ENCODE measurements around the gene ADARB2. TPM values are rescaled to one million over a fixed set of nuclear protein-coding genes. Genes with fewer than 3 reads are reported as not detected.
"Not testable (repeated sequence)": the region's sequence is repeated elsewhere in the genome, so short reads cannot be mapped to it uniquely, and the experiment has no call there.

ADARB2 gene
- total RNA-seq, 1 experiment from 2014 or later = not detected

GRCh38 chr10:1545524-1545923, 191.8 kb downstream of the ADARB2 start:
- DNase-seq (ENCODE audit: low spot score) = no peak
- in situ Hi-C loops (cut with HindIII; ENCODE audit: low sequenced_read_pairs) = no loop called here

- no peak for DNase-seq (ENCODE audit: low spot score)
- in situ Hi-C loops (cut with HindIII; ENCODE audit: low sequenced_read_pairs) = no loop called here
Observed at GRCh38 chr10:1544929-1545328, 192.4 kb downstream of the ADARB2 start.

GRCh38 chr10:1544209-1544673, 193.1 kb downstream of the ADARB2 start:
- DNase-seq (ENCODE audit: low spot score) = no peak
- in situ Hi-C loops (cut with HindIII; ENCODE audit: low sequenced_read_pairs) = no loop called here

GRCh38 chr10:1543596-1543995, 193.7 kb downstream of the ADARB2 start:
- DNase-seq (ENCODE audit: low spot score) = no peak
- in situ Hi-C loops (cut with HindIII; ENCODE audit: low sequenced_read_pairs) = no loop called here

- DNase-seq (ENCODE audit: low spot score) = no peak
- in situ Hi-C loops (cut with HindIII; ENCODE audit: low sequenced_read_pairs) = no loop called here
Observed at GRCh38 chr10:1542941-1543340, 194.4 kb downstream of the ADARB2 start.

- in situ Hi-C loops (cut with HindIII; ENCODE audit: low sequenced_read_pairs) = no loop called here
- no peak for DNase-seq (ENCODE audit: low spot score)
Observed at GRCh38 chr10:1540144-1540543, 197.2 kb downstream of the ADARB2 start.

- DNase-seq (ENCODE audit: low spot score) = no peak
- in situ Hi-C loops (cut with HindIII; ENCODE audit: low sequenced_read_pairs) = no loop called here
Observed at GRCh38 chr10:1539216-1539615, 198.1 kb downstream of the ADARB2 start.

GRCh38 chr10:1538531-1539061, 198.7 kb downstream of the ADARB2 start:
- no peak for DNase-seq (ENCODE audit: low spot score)
- in situ Hi-C loops (cut with HindIII; ENCODE audit: low sequenced_read_pairs) = no loop called here

GRCh38 chr10:1538121-1538520, 199.2 kb downstream of the ADARB2 start:
- in situ Hi-C loops (cut with HindIII; ENCODE audit: low sequenced_read_pairs) = no loop called here
- no peak for DNase-seq (ENCODE audit: low spot score)

- DNase-seq (ENCODE audit: low spot score); in situ Hi-C loops (cut with HindIII; ENCODE audit: low sequenced_read_pairs): not testable (repeated sequence)
Observed at GRCh38 chr10:1537449-1537848, 199.9 kb downstream of the ADARB2 start.

- no peak for DNase-seq (ENCODE audit: low spot score)
- in situ Hi-C loops (cut with HindIII; ENCODE audit: low sequenced_read_pairs) = no loop called here
Observed at GRCh38 chr10:1536341-1536740, 201.0 kb downstream of the ADARB2 start.

GRCh38 chr10:1535301-1535965, 201.9 kb downstream of the ADARB2 start:
- in situ Hi-C loops (cut with HindIII; ENCODE audit: low sequenced_read_pairs) = no loop called here
- no peak for DNase-seq (ENCODE audit: low spot score)

- no peak for DNase-seq (ENCODE audit: low spot score)
- in situ Hi-C loops (cut with HindIII; ENCODE audit: low sequenced_read_pairs) = no loop called here
Observed at GRCh38 chr10:1534820-1535219, 202.5 kb downstream of the ADARB2 start.

- in situ Hi-C loops (cut with HindIII; ENCODE audit: low sequenced_read_pairs) = no loop called here
- no peak for DNase-seq (ENCODE audit: low spot score)
Observed at GRCh38 chr10:1532636-1533035, 204.7 kb downstream of the ADARB2 start.

- in situ Hi-C loops (cut with HindIII; ENCODE audit: low sequenced_read_pairs) = no loop called here
- no peak for DNase-seq (ENCODE audit: low spot score)
Observed at GRCh38 chr10:1531883-1532597, 205.3 kb downstream of the ADARB2 start.

GRCh38 chr10:1530871-1531517, 206.3 kb downstream of the ADARB2 start:
- DNase-seq (ENCODE audit: low spot score) = no peak
- in situ Hi-C loops (cut with HindIII; ENCODE audit: low sequenced_read_pairs) = no loop called here

- no peak for DNase-seq (ENCODE audit: low spot score)
- in situ Hi-C loops (cut with HindIII; ENCODE audit: low sequenced_read_pairs) = no loop called here
Observed at GRCh38 chr10:1529806-1530413, 207.4 kb downstream of the ADARB2 start.

- in situ Hi-C loops (cut with HindIII; ENCODE audit: low sequenced_read_pairs) = no loop called here
- no peak for DNase-seq (ENCODE audit: low spot score)
Observed at GRCh38 chr10:1527951-1528350, 209.4 kb downstream of the ADARB2 start.

- no peak for DNase-seq (ENCODE audit: low spot score)
- in situ Hi-C loops (cut with HindIII; ENCODE audit: low sequenced_read_pairs) = no loop called here
Observed at GRCh38 chr10:1526436-1527055, 210.8 kb downstream of the ADARB2 start.
